ENCODE measurements around the gene RCOR1. TPM values are rescaled to one million over a fixed set of nuclear protein-coding genes. Genes with fewer than 3 reads are reported as not detected.

RCOR1 gene
- total and polyA plus RNA-seq, 2 experiments from 2014 or later, result 9.9 to 30.2 TPM

DNA sequence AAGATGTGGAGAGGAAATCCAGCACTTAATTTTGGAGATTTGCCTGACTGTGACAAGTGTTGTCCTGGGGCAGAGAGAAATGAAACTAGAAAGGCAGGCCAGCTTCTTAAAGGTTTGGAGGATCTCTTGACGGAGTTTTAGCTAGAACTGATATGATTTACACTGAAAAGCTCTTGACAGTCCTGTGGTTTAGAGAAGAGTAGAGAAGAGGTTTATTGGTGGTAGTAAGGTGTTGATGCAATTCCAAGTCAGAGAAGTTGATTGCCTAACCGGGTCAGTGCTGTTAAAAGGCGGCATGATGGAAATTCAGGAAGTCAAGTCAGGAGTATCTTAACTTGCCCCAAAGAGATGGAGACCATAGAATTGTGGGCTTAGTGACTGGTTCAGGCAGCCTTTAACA, 95.8 kb downstream of the RCOR1 start:
- no peak overlapping the region for H2AFZ ChIP-seq
- 89% methylated on average over 3 of the region's 3 CpGs for WGBS (ENCODE audit: low lambda C conversion rate, missing lambda C conversion rate)
- TF ChIP-seq EZH2phosphoT487 (IDR thresholded peaks at IDR 0.05; ENCODE audit: low read depth, severe bottlenecking, unreplicated experiment), result no peak
- peaks cover 85% of the 10 kb centered on the region for H3K79me2 ChIP-seq
- H3K27ac ChIP-seq, result no peak overlapping the region
- no peaks in the 10 kb centered on the region for H3K9me3 ChIP-seq (ENCODE audit: low read depth)
- H3K4me3 ChIP-seq, result no peak overlapping the region
- no peaks in the 10 kb centered on the region for H3K9me2 ChIP-seq (replicated peaks; ENCODE audit: insufficient read depth)
- peaks cover 60% of the 10 kb centered on the region for H4K20me1 ChIP-seq (ENCODE audit: insufficient read depth, poor library complexity, severe bottlenecking)
- no peaks in the 10 kb centered on the region for H3K36me3 ChIP-seq (replicated peaks; ENCODE audit: insufficient read depth, low read depth)
- H3K4me2 ChIP-seq, result no peak overlapping the region
- DNase-seq (ENCODE audit: low spot score), result no peak
- H3K27me3 ChIP-seq, result no peaks in the 10 kb centered on the region
- peaks cover 15% of the 10 kb centered on the region for H3K4me1 ChIP-seq (ENCODE audit: insufficient read depth)

DNA sequence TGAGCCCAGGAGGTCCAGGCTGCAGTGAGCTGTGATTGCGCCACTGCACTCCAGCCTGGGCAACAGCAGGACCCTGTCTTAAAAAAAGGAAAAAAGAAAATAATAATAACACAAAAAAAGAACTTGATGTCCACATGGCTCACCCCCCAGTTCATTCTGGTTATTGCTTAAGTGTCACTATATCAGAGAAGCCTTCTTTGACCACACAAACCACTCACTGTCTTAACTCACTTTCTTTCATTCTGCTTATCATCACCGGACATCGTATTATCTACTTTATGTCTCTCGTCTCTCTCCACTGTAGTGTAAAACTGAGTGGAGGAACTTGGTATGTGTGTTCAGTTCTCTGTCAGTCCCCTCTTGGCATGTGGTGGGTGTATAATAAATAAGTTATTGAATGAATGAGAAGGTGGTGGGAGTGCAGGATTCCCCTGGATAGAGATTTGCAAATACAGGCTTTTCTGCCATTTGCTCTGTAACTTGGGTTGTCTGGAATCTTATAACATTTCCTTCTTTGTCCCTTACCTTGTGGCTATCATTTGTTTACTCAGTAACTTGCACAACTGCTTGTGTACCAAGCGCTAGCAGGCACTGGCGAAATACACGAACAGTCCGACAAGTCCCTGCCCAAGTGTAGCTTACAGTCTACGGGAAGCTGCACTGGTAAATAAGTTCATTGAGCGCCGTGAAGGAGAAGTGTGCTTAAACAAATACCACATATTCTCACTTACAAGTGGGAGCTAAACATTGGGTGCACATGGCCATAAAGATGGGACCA, 98.2 kb downstream of the RCOR1 start:
- Histone ChIP-seq H3K4me2 (peak overlapping the region; percentile 51), H3K4me3 (no peak overlapping the region), H2AFZ (no peak overlapping the region), H3K79me2 (peaks cover 94% of the 10 kb centered on the region), H3K9me2 (replicated peaks; ENCODE audit: insufficient read depth) (no peaks in the 10 kb centered on the region), H3K36me3 (replicated peaks; ENCODE audit: insufficient read depth, low read depth) (no peaks in the 10 kb centered on the region), H3K9me3 (ENCODE audit: low read depth) (no peaks in the 10 kb centered on the region), H3K4me1 (ENCODE audit: insufficient read depth) (peaks cover 25% of the 10 kb centered on the region), H4K20me1 (ENCODE audit: insufficient read depth, poor library complexity, severe bottlenecking) (peaks cover 78% of the 10 kb centered on the region), H3K27me3 (no peaks in the 10 kb centered on the region), H3K27ac (peak overlapping the region; percentile 43)
- peak; percentile 39 for DNase-seq (ENCODE audit: low spot score)
- TF ChIP-seq EZH2phosphoT487 (IDR thresholded peaks at IDR 0.05; ENCODE audit: low read depth, severe bottlenecking, unreplicated experiment) (no peak), EZH2 (IDR thresholded peaks at IDR 0.05; ENCODE audit: borderline replicate concordance) (no peak)
- TF ChIP-seq, protein P1, sequence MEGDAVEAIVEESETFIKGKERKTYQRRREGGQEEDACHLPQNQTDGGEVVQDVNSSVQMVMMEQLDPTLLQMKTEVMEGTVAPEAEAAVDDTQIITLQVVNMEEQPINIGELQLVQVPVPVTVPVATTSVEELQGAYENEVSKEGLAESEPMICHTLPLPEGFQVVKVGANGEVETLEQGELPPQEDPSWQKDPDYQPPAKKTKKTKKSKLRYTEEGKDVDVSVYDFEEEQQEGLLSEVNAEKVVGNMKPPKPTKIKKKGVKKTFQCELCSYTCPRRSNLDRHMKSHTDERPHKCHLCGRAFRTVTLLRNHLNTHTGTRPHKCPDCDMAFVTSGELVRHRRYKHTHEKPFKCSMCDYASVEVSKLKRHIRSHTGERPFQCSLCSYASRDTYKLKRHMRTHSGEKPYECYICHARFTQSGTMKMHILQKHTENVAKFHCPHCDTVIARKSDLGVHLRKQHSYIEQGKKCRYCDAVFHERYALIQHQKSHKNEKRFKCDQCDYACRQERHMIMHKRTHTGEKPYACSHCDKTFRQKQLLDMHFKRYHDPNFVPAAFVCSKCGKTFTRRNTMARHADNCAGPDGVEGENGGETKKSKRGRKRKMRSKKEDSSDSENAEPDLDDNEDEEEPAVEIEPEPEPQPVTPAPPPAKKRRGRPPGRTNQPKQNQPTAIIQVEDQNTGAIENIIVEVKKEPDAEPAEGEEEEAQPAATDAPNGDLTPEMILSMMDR (IDR thresholded peaks at IDR 0.05; ENCODE audit: poor library complexity), result no peak
- 71% methylated on average over 11 of the region's 11 CpGs for WGBS (ENCODE audit: low lambda C conversion rate, missing lambda C conversion rate)

DNA sequence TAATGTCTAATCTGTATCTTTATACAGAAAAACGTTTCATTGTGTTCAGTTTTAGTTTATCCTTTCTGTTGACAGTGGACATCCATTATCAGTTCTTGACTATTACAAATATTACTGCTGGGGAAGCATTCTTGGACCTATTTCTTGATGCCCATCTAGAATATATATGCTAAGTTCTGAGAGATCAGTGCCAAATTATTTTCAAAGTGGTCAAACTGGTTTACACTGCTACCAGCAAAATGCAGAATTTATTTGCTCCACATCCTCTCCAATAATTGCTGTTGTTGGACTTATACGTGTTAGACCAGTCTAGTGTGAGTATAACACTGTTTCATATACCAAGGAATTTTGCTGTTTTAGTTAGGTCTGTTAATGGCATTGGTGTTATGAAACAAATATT, 99.3 kb downstream of the RCOR1 start:
- Histone ChIP-seq H3K4me3 (no peak overlapping the region), H4K20me1 (ENCODE audit: insufficient read depth, poor library complexity, severe bottlenecking) (peaks cover 82% of the 10 kb centered on the region), H3K4me1 (ENCODE audit: insufficient read depth) (peaks cover 36% of the 10 kb centered on the region), H3K27me3 (no peaks in the 10 kb centered on the region), H3K36me3 (replicated peaks; ENCODE audit: insufficient read depth, low read depth) (no peaks in the 10 kb centered on the region), H3K9me2 (replicated peaks; ENCODE audit: insufficient read depth) (no peaks in the 10 kb centered on the region), H3K4me2 (no peak overlapping the region), H3K9me3 (ENCODE audit: low read depth) (no peaks in the 10 kb centered on the region), H3K79me2 (peaks cover 94% of the 10 kb centered on the region), H3K27ac (no peak overlapping the region), H2AFZ (no peak overlapping the region)
- DNase-seq (ENCODE audit: low spot score), result no peak
- 57% methylated on average over 2 of the region's 2 CpGs for WGBS (ENCODE audit: low lambda C conversion rate, missing lambda C conversion rate)
- TF ChIP-seq EZH2phosphoT487 (IDR thresholded peaks at IDR 0.05; ENCODE audit: low read depth, severe bottlenecking, unreplicated experiment) (no peak), EZH2 (IDR thresholded peaks at IDR 0.05; ENCODE audit: borderline replicate concordance) (no peak)
- TF ChIP-seq, protein P1 (IDR thresholded peaks at IDR 0.05; ENCODE audit: poor library complexity), result no peak

DNA sequence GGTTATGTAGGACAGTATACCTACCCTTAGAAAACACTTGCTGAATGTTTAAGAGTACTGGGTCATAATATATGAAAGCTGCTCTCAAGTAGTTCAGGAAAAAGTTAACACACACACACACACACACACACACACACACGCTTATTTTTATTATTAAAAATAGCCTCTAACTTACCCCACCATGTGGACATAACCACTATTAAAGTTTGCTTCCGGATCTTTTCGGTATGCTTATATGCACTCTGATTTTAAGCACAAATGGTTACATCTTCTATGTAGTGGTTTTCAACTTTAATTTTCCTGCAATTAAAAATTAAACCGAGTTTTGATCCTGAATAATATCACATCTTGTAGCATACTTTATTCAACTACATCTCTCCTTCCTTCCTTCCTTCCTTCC, 99.9 kb downstream of the RCOR1 start:
- H3K9me2 ChIP-seq (replicated peaks; ENCODE audit: insufficient read depth), result no peaks in the 10 kb centered on the region
- H3K27me3 ChIP-seq, result no peaks in the 10 kb centered on the region
- H2AFZ ChIP-seq, result no peak overlapping the region
- H3K4me2 ChIP-seq, result no peak overlapping the region
- H3K4me3 ChIP-seq, result no peak overlapping the region
- DNase-seq (ENCODE audit: low spot score), result no peak
- TF ChIP-seq EZH2 (IDR thresholded peaks at IDR 0.05; ENCODE audit: borderline replicate concordance) (no peak), EZH2phosphoT487 (IDR thresholded peaks at IDR 0.05; ENCODE audit: low read depth, severe bottlenecking, unreplicated experiment) (no peak)
- TF ChIP-seq, protein P1 (IDR thresholded peaks at IDR 0.05; ENCODE audit: poor library complexity), result no peak
- WGBS (ENCODE audit: low lambda C conversion rate, missing lambda C conversion rate), result 92% methylated on average over 4 of the region's 4 CpGs
- peaks cover 82% of the 10 kb centered on the region for H4K20me1 ChIP-seq (ENCODE audit: insufficient read depth, poor library complexity, severe bottlenecking)
- H3K27ac ChIP-seq, result no peak overlapping the region
- peaks cover 42% of the 10 kb centered on the region for H3K4me1 ChIP-seq (ENCODE audit: insufficient read depth)
- H3K9me3 ChIP-seq (ENCODE audit: low read depth), result no peaks in the 10 kb centered on the region
- H3K36me3 ChIP-seq (replicated peaks; ENCODE audit: insufficient read depth, low read depth), result no peaks in the 10 kb centered on the region
- H3K79me2 ChIP-seq, result peaks cover 93% of the 10 kb centered on the region

Data from hepatocyte (in vitro differentiated cells).